Urinary bladder (tissue), 4 donors: Measurements from ENCODE around the gene IGF2R. TPM values are rescaled to one million over a fixed set of nuclear protein-coding genes. Genes with fewer than 3 reads are reported as not detected.

Experiments
- DNase-seq: peaks from one replicate; pipeline ENCODE4 v3.0.0-alpha.2; 2015; ENCODE audit errors: extremely low spot score
- H3K27ac ChIP-seq: one replicate; pipeline ENCODE4 v1.5.1; 2013; ENCODE audit warnings: low read depth, mild to moderate bottlenecking, moderate library complexity
- H3K36me3 ChIP-seq: one replicate; pipeline ENCODE4 v1.6.1; 2013; ENCODE audit warnings: mild to moderate bottlenecking, moderate library complexity; ENCODE audit not compliant: insufficient read depth
- H3K4me1 ChIP-seq: one replicate; pipeline ENCODE4 v1.6.1; 2013; ENCODE audit warnings: mild to moderate bottlenecking, moderate library complexity; ENCODE audit not compliant: insufficient read depth
- H3K4me3 ChIP-seq: one replicate; pipeline ENCODE4 v1.5.1; 2013; ENCODE audit warnings: low read depth, low read length
- WGBS: extraction: QIAGEN DNeasy Blood & Tissue Kit; methylation state at CpG from one replicate; pipeline ENCODE4 v1.1.7; 2013; 5-methylcytosine and 5-hydroxymethylcytosine counted together
- polyA plus RNA-seq: library from polyadenylated mRNA; stranded (reverse); fragments of 200-250 nt; gene quantifications from one replicate; pipeline ENCODE4 v1.2.3, GENCODE V29; 2013
- total RNA-seq: library from RNA; depleted of rRNA; stranded (reverse); fragments of >200 nt; gene quantifications from one replicate; pipeline ENCODE4 v1.2.3, GENCODE V29; 2014
- donor health status: healthy with polysubstance abuse.
- donor health status: healthy.

IGF2R gene
- total and polyA plus RNA-seq, 2 donors, result 32.1 to 46.6 TPM

DNA sequence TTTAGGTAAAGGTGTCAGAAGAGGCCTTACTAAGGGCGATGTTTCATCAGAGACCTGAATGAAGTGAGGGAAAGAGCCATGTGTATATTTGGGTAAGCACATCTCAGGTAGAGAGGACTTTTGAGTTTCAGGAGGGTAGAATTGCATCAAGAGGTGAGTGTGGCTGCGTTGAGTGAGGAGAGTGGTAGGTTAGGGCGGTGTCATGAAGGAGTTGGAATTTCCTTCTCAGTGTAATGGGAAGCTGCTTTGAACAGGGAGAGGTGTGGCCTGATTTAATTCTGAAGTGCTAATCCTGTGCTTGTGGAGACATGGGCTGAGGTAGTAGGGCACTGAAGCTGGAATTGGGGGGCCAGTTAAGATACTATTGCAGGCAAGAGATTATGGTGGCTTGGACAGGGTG lies 53.9 kb downstream of the IGF2R start:
- DNase-seq, result no peak
- 98% methylated on average over 3 of the region's 3 CpGs for WGBS
- Histone ChIP-seq H3K27ac (no peak overlapping the region), H3K4me3 (no peak overlapping the region), H3K36me3 (no peaks in the 10 kb centered on the region), H3K4me1 (no peaks in the 10 kb centered on the region)

DNA sequence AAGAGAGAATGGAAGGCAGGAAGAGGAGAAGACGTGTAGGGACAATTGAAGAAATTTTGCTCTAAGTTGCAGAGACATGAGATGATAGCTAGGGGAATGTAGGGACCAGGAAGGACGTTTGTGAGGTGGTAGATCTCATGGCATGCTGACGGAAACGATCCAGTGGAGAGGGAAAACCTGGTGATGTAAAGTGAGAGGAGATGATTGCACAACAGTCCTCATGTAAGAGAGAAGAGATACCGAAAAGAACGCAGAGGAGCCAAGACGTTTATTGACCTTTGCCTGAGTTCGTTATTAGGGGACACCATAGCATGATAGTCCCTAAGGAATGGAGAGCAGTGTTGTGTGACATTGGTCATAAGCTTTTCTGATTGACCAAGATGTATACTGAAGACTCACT lies 55.3 kb downstream of the IGF2R start:
- Histone ChIP-seq H3K4me3 (no peak overlapping the region), H3K36me3 (no peaks in the 10 kb centered on the region), H3K4me1 (no peaks in the 10 kb centered on the region), H3K27ac (no peak overlapping the region)
- DNase-seq, result no peak
- WGBS, result 94% methylated on average over 8 of the region's 8 CpGs

DNA sequence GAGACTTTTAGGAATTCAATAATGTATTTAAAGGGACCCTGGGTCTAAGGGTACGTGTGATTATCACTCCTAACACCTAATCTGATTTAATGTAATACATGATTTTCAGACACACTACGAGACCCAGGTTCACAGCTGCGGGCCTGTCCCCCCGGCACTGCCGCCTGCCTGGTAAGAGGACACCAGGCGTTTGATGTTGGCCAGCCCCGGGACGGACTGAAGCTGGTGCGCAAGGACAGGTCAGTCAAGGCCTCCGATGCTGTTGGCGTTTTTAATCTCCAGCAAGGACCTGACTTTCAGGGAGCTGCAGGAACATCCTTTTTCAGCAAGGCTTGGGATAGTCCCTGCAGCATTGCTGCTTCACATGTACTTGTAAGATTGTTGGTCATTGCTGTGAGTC lies 58.2 kb downstream of the IGF2R start:
- no peaks in the 10 kb centered on the region for H3K4me1 ChIP-seq
- no peak overlapping the region for H3K27ac ChIP-seq
- H3K36me3 ChIP-seq, result no peaks in the 10 kb centered on the region
- WGBS, result 96% methylated on average over 11 of the region's 11 CpGs
- no peak overlapping the region for H3K4me3 ChIP-seq
- no peak for DNase-seq

DNA sequence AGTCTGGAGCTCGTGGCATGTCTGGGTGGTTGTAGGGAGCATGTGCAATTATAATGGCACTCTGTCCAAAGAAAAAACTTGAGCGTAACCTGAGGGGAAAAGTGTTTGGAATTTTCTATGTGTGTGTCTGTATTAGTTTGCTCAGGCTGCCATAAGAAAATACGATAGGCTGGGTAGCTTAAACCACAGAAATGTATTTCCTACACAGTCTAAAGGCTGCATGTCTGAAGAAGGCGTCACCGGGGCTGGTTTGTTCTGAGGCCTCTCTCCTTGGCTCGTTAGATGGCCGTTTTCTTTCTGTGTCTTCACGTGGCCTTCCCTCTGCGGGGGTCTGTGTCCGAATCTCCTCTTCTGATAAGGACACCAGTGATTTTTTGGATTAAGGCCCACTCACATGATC lies 59.0 kb downstream of the IGF2R start:
- WGBS, result 87% methylated on average over 10 of the region's 10 CpGs
- DNase-seq, result no peak
- Histone ChIP-seq H3K4me3 (no peak overlapping the region), H3K4me1 (no peaks in the 10 kb centered on the region), H3K27ac (no peak overlapping the region), H3K36me3 (no peaks in the 10 kb centered on the region)

- WGBS, result 94% methylated on average over 8 of the region's 8 CpGs
- no peak overlapping the region for H3K4me3 ChIP-seq
- H3K36me3 ChIP-seq, result no peaks in the 10 kb centered on the region
- no peaks in the 10 kb centered on the region for H3K4me1 ChIP-seq
- no peak for DNase-seq
- no peak overlapping the region for H3K27ac ChIP-seq
Measured at GRCh38 chr6:160028487-160029275, 59.8 kb downstream of the IGF2R start.

- 92% methylated on average over 11 of the region's 11 CpGs for WGBS
- no peak for DNase-seq
- Histone ChIP-seq H3K4me1 (no peaks in the 10 kb centered on the region), H3K27ac (no peak overlapping the region), H3K36me3 (peaks cover 2% of the 10 kb centered on the region), H3K4me3 (no peak overlapping the region)
Measured at GRCh38 chr6:160029525-160029924, 60.6 kb downstream of the IGF2R start.

- Histone ChIP-seq H3K27ac (no peak overlapping the region), H3K4me3 (no peak overlapping the region), H3K4me1 (no peaks in the 10 kb centered on the region), H3K36me3 (peaks cover 3% of the 10 kb centered on the region)
- DNase-seq, result peak; percentile 77
- WGBS, result 19% methylated on average over 5 of the region's 5 CpGs
Measured at GRCh38 chr6:160030103-160030502, 61.2 kb downstream of the IGF2R start.

DNA sequence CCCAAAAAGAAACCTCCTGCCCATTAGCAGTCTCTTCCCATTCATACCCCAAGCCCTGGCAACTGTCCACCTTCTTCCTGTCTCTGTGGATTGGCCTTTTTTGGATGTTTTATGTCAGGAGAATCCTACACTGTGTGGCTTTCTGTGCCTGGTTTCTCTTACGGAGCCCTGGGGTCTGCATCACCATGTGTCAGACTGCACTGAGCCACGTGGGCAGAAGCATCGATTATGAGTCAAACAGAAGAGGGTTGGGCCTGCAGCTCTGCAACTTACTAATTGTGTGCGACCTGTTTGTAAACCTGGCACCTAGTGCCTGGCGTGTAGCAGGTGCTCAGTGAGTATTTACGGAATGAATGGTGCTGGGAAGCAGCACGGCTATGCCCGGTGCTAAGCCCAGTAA lies 62.6 kb downstream of the IGF2R start:
- Histone ChIP-seq H3K27ac (no peak overlapping the region), H3K4me3 (no peak overlapping the region), H3K36me3 (peaks cover 3% of the 10 kb centered on the region), H3K4me1 (no peaks in the 10 kb centered on the region)
- 92% methylated on average over 8 of the region's 8 CpGs for WGBS
- DNase-seq, result no peak

GRCh38 chr6:160031871-160032270 lies 63.0 kb downstream of the IGF2R start:
- H3K36me3 ChIP-seq, result peaks cover 3% of the 10 kb centered on the region
- WGBS, result 97% methylated on average over 11 of the region's 11 CpGs
- H3K27ac ChIP-seq, result no peak overlapping the region
- H3K4me3 ChIP-seq, result no peak overlapping the region
- H3K4me1 ChIP-seq, result no peaks in the 10 kb centered on the region
- no peak for DNase-seq

DNA sequence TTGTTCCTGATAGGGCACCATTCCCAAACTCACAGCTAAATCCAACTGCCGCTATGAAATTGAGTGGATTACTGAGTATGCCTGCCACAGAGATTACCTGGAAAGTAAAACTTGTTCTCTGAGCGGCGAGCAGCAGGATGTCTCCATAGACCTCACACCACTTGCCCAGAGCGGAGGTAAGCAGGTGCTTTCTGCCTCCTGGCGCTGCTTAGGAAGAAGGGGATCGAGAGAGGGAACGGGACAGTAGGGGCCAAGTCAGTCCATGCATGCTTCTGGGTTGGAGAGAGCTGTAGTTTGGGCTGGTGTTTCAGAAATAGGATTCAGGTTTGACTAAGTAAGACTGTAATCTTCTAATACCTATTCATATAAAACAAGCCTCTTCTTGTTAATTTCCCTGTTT lies 63.7 kb downstream of the IGF2R start:
- Histone ChIP-seq H3K27ac (no peak overlapping the region), H3K4me3 (no peak overlapping the region), H3K4me1 (no peaks in the 10 kb centered on the region), H3K36me3 (peaks cover 3% of the 10 kb centered on the region)
- no peak for DNase-seq
- 98% methylated on average over 7 of the region's 7 CpGs for WGBS

GRCh38 chr6:160034036-160034930 lies 65.4 kb downstream of the IGF2R start:
- no peaks in the 10 kb centered on the region for H3K4me1 ChIP-seq
- no peak overlapping the region for H3K27ac ChIP-seq
- no peak overlapping the region for H3K4me3 ChIP-seq
- 80% methylated on average over 17 of the region's 17 CpGs for WGBS
- DNase-seq, result no peak
- peaks cover 3% of the 10 kb centered on the region for H3K36me3 ChIP-seq

- no peak overlapping the region for H3K27ac ChIP-seq
- no peak for DNase-seq
- peaks cover 3% of the 10 kb centered on the region for H3K36me3 ChIP-seq
- 91% methylated on average over 7 of the region's 7 CpGs for WGBS
- no peak overlapping the region for H3K4me3 ChIP-seq
- H3K4me1 ChIP-seq, result no peaks in the 10 kb centered on the region
Measured at GRCh38 chr6:160035241-160035640, 66.4 kb downstream of the IGF2R start.

GRCh38 chr6:160035693-160036330 lies 66.9 kb downstream of the IGF2R start:
- 96% methylated on average over 12 of the region's 12 CpGs for WGBS
- H3K36me3 ChIP-seq, result peaks cover 3% of the 10 kb centered on the region
- H3K27ac ChIP-seq, result no peak overlapping the region
- H3K4me3 ChIP-seq, result no peak overlapping the region
- no peak for DNase-seq
- H3K4me1 ChIP-seq, result no peaks in the 10 kb centered on the region

DNA sequence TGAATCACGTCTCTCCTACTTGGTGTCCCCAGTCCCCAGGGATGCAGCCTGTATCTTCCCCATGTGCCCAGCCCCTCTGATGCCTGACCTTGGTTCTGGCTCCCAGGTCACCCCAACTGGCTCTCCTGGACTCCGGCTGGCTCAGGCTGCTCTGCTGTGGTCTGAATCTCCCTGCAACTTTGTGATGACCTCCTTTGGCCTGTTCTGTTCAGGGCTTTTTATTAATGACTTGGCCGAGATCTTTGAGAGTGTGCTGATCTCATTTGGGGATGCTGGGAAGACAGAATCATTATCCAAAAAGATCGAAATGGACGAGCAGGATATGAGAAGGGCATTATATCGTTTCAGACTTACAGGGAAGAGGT lies 67.4 kb downstream of the IGF2R start:
- H3K36me3 ChIP-seq, result peaks cover 3% of the 10 kb centered on the region
- no peak for DNase-seq
- H3K27ac ChIP-seq, result no peak overlapping the region
- WGBS, result 83% methylated on average over 6 of the region's 6 CpGs
- H3K4me1 ChIP-seq, result no peaks in the 10 kb centered on the region
- no peak overlapping the region for H3K4me3 ChIP-seq
